Measurements from ENCODE around the gene FBXL14. TPM values are rescaled to one million over a fixed set of nuclear protein-coding genes. Genes with fewer than 3 reads are reported as not detected.
A peak's percentile ranks its signal among the peaks of the same experiment; 100 is the strongest.

Gene FBXL14
- total and polyA plus RNA-seq, 2 experiments from 2014 or later, result 8.6 to 11.7 TPM

DNA sequence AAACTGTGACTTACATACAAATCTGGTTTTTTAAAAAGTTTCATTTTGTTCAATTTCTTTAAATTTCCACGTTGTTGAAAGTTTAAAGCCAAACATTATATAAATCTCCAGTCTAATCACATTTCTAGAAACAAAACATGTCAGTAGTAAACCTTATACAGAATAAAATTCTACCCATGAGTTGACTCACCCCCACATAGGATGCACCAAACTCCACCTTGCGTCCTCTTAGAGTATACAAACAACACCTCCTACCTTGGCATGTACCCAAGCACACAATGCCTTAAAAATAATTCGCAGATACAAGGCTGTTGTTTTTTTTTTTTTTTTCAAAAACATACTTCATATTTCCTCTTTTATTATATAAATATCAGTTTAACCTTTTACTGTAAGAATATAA lies 3.3 kb downstream of the FBXL14 start:
- peaks cover 48% of the 10 kb centered on the region for H3K4me1 ChIP-seq (ENCODE audit: insufficient read depth)
- no peak overlapping the region for H2AFZ ChIP-seq
- no peak overlapping the region for H3K4me3 ChIP-seq
- H3K9me2 ChIP-seq (replicated peaks; ENCODE audit: insufficient read depth), result no peaks in the 10 kb centered on the region
- H3K4me2 ChIP-seq, result peak overlapping the region; percentile 97
- no peak overlapping the region for H3K27ac ChIP-seq
- no peaks in the 10 kb centered on the region for H3K27me3 ChIP-seq
- DNase-seq (ENCODE audit: low spot score), result peak; percentile 35
- H3K9me3 ChIP-seq (ENCODE audit: low read depth), result no peaks in the 10 kb centered on the region
- TF ChIP-seq, protein P1, sequence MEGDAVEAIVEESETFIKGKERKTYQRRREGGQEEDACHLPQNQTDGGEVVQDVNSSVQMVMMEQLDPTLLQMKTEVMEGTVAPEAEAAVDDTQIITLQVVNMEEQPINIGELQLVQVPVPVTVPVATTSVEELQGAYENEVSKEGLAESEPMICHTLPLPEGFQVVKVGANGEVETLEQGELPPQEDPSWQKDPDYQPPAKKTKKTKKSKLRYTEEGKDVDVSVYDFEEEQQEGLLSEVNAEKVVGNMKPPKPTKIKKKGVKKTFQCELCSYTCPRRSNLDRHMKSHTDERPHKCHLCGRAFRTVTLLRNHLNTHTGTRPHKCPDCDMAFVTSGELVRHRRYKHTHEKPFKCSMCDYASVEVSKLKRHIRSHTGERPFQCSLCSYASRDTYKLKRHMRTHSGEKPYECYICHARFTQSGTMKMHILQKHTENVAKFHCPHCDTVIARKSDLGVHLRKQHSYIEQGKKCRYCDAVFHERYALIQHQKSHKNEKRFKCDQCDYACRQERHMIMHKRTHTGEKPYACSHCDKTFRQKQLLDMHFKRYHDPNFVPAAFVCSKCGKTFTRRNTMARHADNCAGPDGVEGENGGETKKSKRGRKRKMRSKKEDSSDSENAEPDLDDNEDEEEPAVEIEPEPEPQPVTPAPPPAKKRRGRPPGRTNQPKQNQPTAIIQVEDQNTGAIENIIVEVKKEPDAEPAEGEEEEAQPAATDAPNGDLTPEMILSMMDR (IDR thresholded peaks at IDR 0.05; ENCODE audit: poor library complexity), result no peak
- TF ChIP-seq EZH2phosphoT487 (IDR thresholded peaks at IDR 0.05; ENCODE audit: low read depth, severe bottlenecking, unreplicated experiment), result no peak
- TF ChIP-seq EZH2 (IDR thresholded peaks at IDR 0.05; ENCODE audit: borderline replicate concordance), result no peak
- 26% methylated on average over 3 of the region's 3 CpGs for WGBS (ENCODE audit: low lambda C conversion rate, missing lambda C conversion rate)
- peaks cover 58% of the 10 kb centered on the region for H3K79me2 ChIP-seq
- H4K20me1 ChIP-seq (ENCODE audit: insufficient read depth, poor library complexity, severe bottlenecking), result peaks cover 39% of the 10 kb centered on the region
- no peaks in the 10 kb centered on the region for H3K36me3 ChIP-seq (replicated peaks; ENCODE audit: insufficient read depth, low read depth)

DNA sequence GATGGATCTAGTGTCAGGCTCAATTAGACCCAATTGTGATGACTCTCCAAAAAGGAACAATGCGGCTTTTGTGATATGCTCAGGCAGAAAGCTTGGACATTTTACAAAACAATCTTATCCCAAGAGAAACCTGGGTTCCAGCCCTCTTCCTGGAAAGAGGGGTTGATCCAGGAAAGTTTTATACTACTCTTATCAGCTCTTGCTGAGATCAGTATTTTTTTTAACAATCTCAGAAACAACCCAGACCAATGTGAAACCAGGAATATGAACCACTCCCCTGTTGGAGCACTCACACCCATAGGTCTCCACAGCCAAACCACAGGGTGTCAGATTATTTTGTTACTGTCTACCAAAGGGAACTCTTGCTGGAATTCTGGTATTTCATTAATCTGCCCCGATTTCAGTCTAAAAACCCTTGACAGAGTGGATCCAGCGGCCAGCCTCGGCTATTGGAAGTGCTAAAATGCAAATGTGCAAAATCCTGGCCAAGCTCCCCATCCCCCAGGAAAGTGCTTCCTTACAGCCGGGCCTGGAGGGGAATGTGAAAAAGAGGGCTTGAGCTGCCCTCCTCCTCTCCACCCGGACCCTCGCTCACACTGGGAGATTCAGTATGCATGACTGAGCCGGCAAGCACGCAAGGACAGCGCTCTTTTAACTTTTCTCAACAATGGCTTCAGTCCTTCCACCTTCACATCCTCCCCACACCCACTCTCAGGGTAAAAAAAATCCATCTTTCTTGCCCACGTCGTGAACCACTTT lies 4.0 kb downstream of the FBXL14 start:
- WGBS (ENCODE audit: low lambda C conversion rate, missing lambda C conversion rate), result 32% methylated on average over 12 of the region's 12 CpGs
- H3K27me3 ChIP-seq, result no peaks in the 10 kb centered on the region
- H3K9me3 ChIP-seq (ENCODE audit: low read depth), result no peaks in the 10 kb centered on the region
- H3K4me2 ChIP-seq, result peak overlapping the region; percentile 97
- peaks cover 39% of the 10 kb centered on the region for H4K20me1 ChIP-seq (ENCODE audit: insufficient read depth, poor library complexity, severe bottlenecking)
- H2AFZ ChIP-seq, result no peak overlapping the region
- DNase-seq (ENCODE audit: low spot score), result no peak
- no peak for TF ChIP-seq EZH2phosphoT487 (IDR thresholded peaks at IDR 0.05; ENCODE audit: low read depth, severe bottlenecking, unreplicated experiment)
- TF ChIP-seq, protein P1 (IDR thresholded peaks at IDR 0.05; ENCODE audit: poor library complexity), result no peak
- no peak for TF ChIP-seq EZH2 (IDR thresholded peaks at IDR 0.05; ENCODE audit: borderline replicate concordance)
- H3K4me1 ChIP-seq (ENCODE audit: insufficient read depth), result peaks cover 48% of the 10 kb centered on the region
- H3K27ac ChIP-seq, result no peak overlapping the region
- peaks cover 56% of the 10 kb centered on the region for H3K79me2 ChIP-seq
- H3K4me3 ChIP-seq, result no peak overlapping the region
- H3K36me3 ChIP-seq (replicated peaks; ENCODE audit: insufficient read depth, low read depth), result no peaks in the 10 kb centered on the region
- no peaks in the 10 kb centered on the region for H3K9me2 ChIP-seq (replicated peaks; ENCODE audit: insufficient read depth)

DNA sequence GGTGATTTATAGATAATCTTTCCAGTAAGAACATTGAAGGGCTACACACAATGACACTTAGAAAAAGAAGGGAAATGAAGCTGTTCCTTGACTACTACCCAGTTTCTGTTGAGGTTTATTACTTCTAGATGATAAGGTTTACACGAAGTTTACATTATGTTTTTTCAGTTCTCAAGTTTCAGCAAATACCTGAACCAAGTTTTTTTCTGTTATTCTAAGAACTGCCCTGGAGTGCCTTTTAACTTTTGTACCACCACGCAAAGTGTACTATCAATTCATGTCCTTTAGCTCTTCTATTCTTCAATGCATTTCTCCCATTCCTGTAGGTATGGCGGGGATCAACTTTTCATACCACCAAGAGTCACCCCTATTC lies 5.8 kb downstream of the FBXL14 start:
- TF ChIP-seq, protein P1 (IDR thresholded peaks at IDR 0.05; ENCODE audit: poor library complexity), result no peak
- TF ChIP-seq EZH2 (IDR thresholded peaks at IDR 0.05; ENCODE audit: borderline replicate concordance), result no peak
- no peak for TF ChIP-seq EZH2phosphoT487 (IDR thresholded peaks at IDR 0.05; ENCODE audit: low read depth, severe bottlenecking, unreplicated experiment)
- Histone ChIP-seq H3K27ac (peak overlapping the region; percentile 4), H3K4me3 (no peak overlapping the region), H3K4me2 (peak overlapping the region; percentile 10), H3K27me3 (no peaks in the 10 kb centered on the region), H3K4me1 (ENCODE audit: insufficient read depth) (peaks cover 48% of the 10 kb centered on the region), H4K20me1 (ENCODE audit: insufficient read depth, poor library complexity, severe bottlenecking) (peaks cover 36% of the 10 kb centered on the region), H3K9me3 (ENCODE audit: low read depth) (no peaks in the 10 kb centered on the region), H2AFZ (no peak overlapping the region), H3K79me2 (peaks cover 54% of the 10 kb centered on the region), H3K9me2 (replicated peaks; ENCODE audit: insufficient read depth) (no peaks in the 10 kb centered on the region), H3K36me3 (replicated peaks; ENCODE audit: insufficient read depth, low read depth) (no peaks in the 10 kb centered on the region)
- 53% methylated on average over 3 of the region's 3 CpGs for whole genome bisulfite sequencing (ENCODE audit: low lambda C conversion rate, missing lambda C conversion rate)
- DNase-seq (ENCODE audit: low spot score), result no peak

Measured in hepatocyte (in vitro differentiated cells).